H7 (cell line): ENCODE measurements around the gene DSTYK. TPM values are rescaled to one million over a fixed set of nuclear protein-coding genes. Genes with fewer than 3 reads are reported as not detected.
"Not testable (repeated sequence)": the region's sequence is repeated elsewhere in the genome, so short reads cannot be mapped to it uniquely, and the experiment has no call there.

ENCODE experiments used
- DNase-seq: peaks from one replicate; pipeline ENCODE4 v3.0.0; 2012
- H3K27me3 ChIP-seq: 2 replicates; pipeline ENCODE4 v1.6.0; 2011; ENCODE audit warnings: mild to moderate bottlenecking, low read length; ENCODE audit not compliant: control insufficient read depth, insufficient read depth
- H3K36me3 ChIP-seq: replicated peaks from 2 replicates; pipeline ENCODE4 v1.5.1; 2011; ENCODE audit warnings: low read length; ENCODE audit not compliant: control insufficient read depth, insufficient read depth
- H3K4me3 ChIP-seq: 2 replicates; pipeline ENCODE4 v1.5.1; 2011; ENCODE audit warnings: low read depth, mild to moderate bottlenecking, control low read depth, low read length, moderate library complexity; ENCODE audit not compliant: insufficient read depth
- total RNA-seq: library from RNA; depleted of rRNA; stranded (reverse); fragments of >200 nt; shearing (Covaris generic); gene quantifications from 2 replicates; pipeline ENCODE4 v1.2.3, GENCODE V29; 2014

DSTYK gene
- total RNA-seq, 1 experiment from 2014 or later = 10.9 TPM

GRCh38 chr1:205235951-205236350 is 24.4 kb upstream of the DSTYK start:
- Histone ChIP-seq H3K36me3 (no peaks in the 10 kb centered on the region), H3K4me3 (no peak overlapping the region), H3K27me3 (no peaks in the 10 kb centered on the region)
- DNase-seq = no peak

GRCh38 chr1:205233986-205234385 is 22.5 kb upstream of the DSTYK start:
- not testable (repeated sequence) for H3K27me3 ChIP-seq, DNase-seq, H3K36me3 ChIP-seq, H3K4me3 ChIP-seq

- H3K36me3 ChIP-seq = no peaks in the 10 kb centered on the region; the same call in 1 of the 2 replicates
- peak; percentile 23 for DNase-seq
- H3K27me3 ChIP-seq = peaks cover 8% of the 10 kb centered on the region
- H3K4me3 ChIP-seq = no peak overlapping the region
Observed at GRCh38 chr1:205232945-205233397, 21.5 kb upstream of the DSTYK start.

- Histone ChIP-seq H3K27me3 (peaks cover 8% of the 10 kb centered on the region), H3K36me3 (no peaks in the 10 kb centered on the region; the same call in 1 of the 2 replicates), H3K4me3 (no peak overlapping the region)
- DNase-seq = peak; percentile 19
Observed at GRCh38 chr1:205232127-205232820, 20.8 kb upstream of the DSTYK start.

- no peak for DNase-seq
- H3K27me3 ChIP-seq = peaks cover 8% of the 10 kb centered on the region
- H3K4me3 ChIP-seq = no peak overlapping the region
- H3K36me3 ChIP-seq = no peaks in the 10 kb centered on the region; the same call in 1 of the 2 replicates
Observed at GRCh38 chr1:205230982-205231381, 19.5 kb upstream of the DSTYK start.

GRCh38 chr1:205229916-205230700 is 18.6 kb upstream of the DSTYK start:
- Histone ChIP-seq H3K36me3 (no peaks in the 10 kb centered on the region; the same call in 1 of the 2 replicates), H3K27me3 (peaks cover 8% of the 10 kb centered on the region), H3K4me3 (no peak overlapping the region)
- DNase-seq = peak; percentile 28

GRCh38 chr1:205229399-205229871 is 17.9 kb upstream of the DSTYK start:
- no peaks in the 10 kb centered on the region; the same call in 1 of the 2 replicates for H3K36me3 ChIP-seq
- peaks cover 8% of the 10 kb centered on the region for H3K27me3 ChIP-seq
- peak; percentile 97 for DNase-seq
- peak overlapping the region; percentile 70 for H3K4me3 ChIP-seq

GRCh38 chr1:205228093-205228521 is 16.6 kb upstream of the DSTYK start:
- Histone ChIP-seq H3K36me3 (no peaks in the 10 kb centered on the region; the same call in 1 of the 2 replicates), H3K27me3 (peaks cover 8% of the 10 kb centered on the region), H3K4me3 (peak overlapping the region; percentile 70)
- no peak for DNase-seq

- DNase-seq = peak; percentile 99
- H3K4me3 ChIP-seq = peak within 1 kb of the TSS; percentile 70
- H3K36me3 ChIP-seq = no peaks in the 10 kb centered on the region; the same call in 1 of the 2 replicates
- H3K27me3 ChIP-seq = peaks cover 8% of the 10 kb centered on the region
Observed at GRCh38 chr1:205227584-205228013, 16.1 kb upstream of the DSTYK start, which contains the start of gene TMCC2. TSS of gene TMCC2 (plus strand) at chr1:205227946. CDS start at chr1:205228565, 619 bp downstream.

GRCh38 chr1:205226868-205227583 is 15.5 kb upstream of the DSTYK start:
- Histone ChIP-seq H3K27me3 (peaks cover 8% of the 10 kb centered on the region), H3K4me3 (peak overlapping the region; percentile 53), H3K36me3 (no peaks in the 10 kb centered on the region; the same call in 1 of the 2 replicates)
- DNase-seq = peak; percentile 27

- no peak overlapping the region for H3K4me3 ChIP-seq
- no peaks in the 10 kb centered on the region; the same call in 1 of the 2 replicates for H3K36me3 ChIP-seq
- peak; percentile 14 for DNase-seq
- H3K27me3 ChIP-seq = peaks cover 8% of the 10 kb centered on the region
Observed at GRCh38 chr1:205225901-205226765, 14.6 kb upstream of the DSTYK start.

- Histone ChIP-seq H3K27me3 (peaks cover 8% of the 10 kb centered on the region), H3K36me3 (no peaks in the 10 kb centered on the region), H3K4me3 (no peak overlapping the region)
- no peak for DNase-seq
Observed at GRCh38 chr1:205224736-205225135, 13.2 kb upstream of the DSTYK start.

- H3K36me3 ChIP-seq = no peaks in the 10 kb centered on the region
- no peak overlapping the region for H3K4me3 ChIP-seq
- no peaks in the 10 kb centered on the region; the same call in 1 of the 2 replicates for H3K27me3 ChIP-seq
- DNase-seq = no peak
Observed at GRCh38 chr1:205220421-205220820, 8.9 kb upstream of the DSTYK start.
